OCI-LY7 (cell line): ENCODE results near the gene IL9R. TPM values are rescaled to one million over a fixed set of nuclear protein-coding genes. Genes with fewer than 3 reads are reported as not detected.

Experiments used
- BruUV-seq: library from RNA; stranded (reverse); fragments of 400-500 nt; replicated peaks from 2 replicates; lab custom pipeline; 2021; lab: Mats Ljungman, UMichigan
- CTCF ChIA-PET: fragments of 300-600 bp; sonication (Branson Sonifier 250); formaldehyde crosslinking; loops from one replicate; lab custom pipeline; 2022; ENCODE audit warnings: antibody characterized with exemption; ENCODE audit not compliant: unreplicated experiment; lab: Charles Lee
- POLR2A ChIA-PET: fragments of 300-600 bp; sonication (Branson Sonifier 250); formaldehyde crosslinking; loops from one replicate; lab custom pipeline; 2022; ENCODE audit warnings: antibody characterized with exemption; lab: Charles Lee
- DNase-seq: peaks from one replicate; pipeline ENCODE4 v3.0.0-alpha.2; 2015; ENCODE audit warnings: low spot score
- H2AFZ ChIP-seq: fragments of 200-600 bp; sonication (generic), shearing (Covaris generic); 2 replicates; pipeline ENCODE4 v1.6.1; 2014; ENCODE audit warnings: mild to moderate bottlenecking, antibody characterized with exemption, low read length, moderate library complexity
- H3K27ac ChIP-seq: fragments of 200-600 bp; sonication (generic); 2 replicates; pipeline ENCODE4 v1.5.1; 2014; ENCODE audit warnings: mixed run types, low read depth, mild to moderate bottlenecking, moderate library complexity, low read length, inconsistent platforms; ENCODE audit not compliant: poor library complexity, severe bottlenecking
- H3K36me3 ChIP-seq: fragments of 200-600 bp; sonication (generic); 2 replicates; pipeline ENCODE4 v1.6.1; 2014; ENCODE audit warnings: mild to moderate bottlenecking, antibody characterized with exemption, low read length, moderate library complexity, mixed read lengths; ENCODE audit not compliant: insufficient read depth
- H3K4me1 ChIP-seq: fragments of 200-600 bp; sonication (generic); 2 replicates; pipeline ENCODE4 v1.5.1; 2014; ENCODE audit warnings: mild to moderate bottlenecking, low read length; ENCODE audit not compliant: insufficient read depth, poor library complexity, severe bottlenecking
- H3K4me2 ChIP-seq: fragments of 200-600 bp; sonication (generic); 2 replicates; pipeline ENCODE4 v1.6.1; 2014; ENCODE audit warnings: mild to moderate bottlenecking, low read length
- H3K4me3 ChIP-seq: fragments of 200-600 bp; sonication (generic); 2 replicates; pipeline ENCODE4 v1.5.1; 2014; ENCODE audit warnings: mild to moderate bottlenecking, low read depth, low read length; ENCODE audit not compliant: poor library complexity, severe bottlenecking
- H3K79me2 ChIP-seq: fragments of 200-600 bp; sonication (generic); 2 replicates; pipeline ENCODE4 v1.6.1; 2016; ENCODE audit warnings: low read depth, mild to moderate bottlenecking, low read length, moderate library complexity, mixed read lengths; ENCODE audit not compliant: insufficient read depth
- H3K9me2 ChIP-seq: fragments of 200-600 bp; sonication (generic); 2 replicates; pipeline ENCODE4 v1.6.1; 2016; ENCODE audit warnings: mild to moderate bottlenecking, low read length, mixed read lengths; ENCODE audit not compliant: insufficient read depth
- H3K9me3 ChIP-seq: fragments of 200-600 bp; sonication (generic); 2 replicates; pipeline ENCODE4 v1.6.1; 2014; ENCODE audit warnings: mild to moderate bottlenecking, mixed run types, low read length, mixed read lengths
- H4K20me1 ChIP-seq: fragments of 200-600 bp; sonication (generic); 2 replicates; pipeline ENCODE4 v1.6.1; 2014; ENCODE audit warnings: mild to moderate bottlenecking, antibody characterized with exemption, low read length, moderate library complexity, mixed read lengths; ENCODE audit not compliant: insufficient read depth
- CTCF ChIP-seq: fragments of 200-600 bp; sonication (generic); conservative IDR thresholded peaks from 2 replicates; pipeline ENCODE4 v1.5.1; 2014; ENCODE audit warnings: mild to moderate bottlenecking, antibody characterized with exemption, low read length, moderate library complexity, mixed read lengths
- EZH2phosphoT487 ChIP-seq: fragments of 200-600 bp; sonication (generic); IDR thresholded peaks from 2 replicates; pipeline ENCODE4 v1.6.1; 2018; ENCODE audit warnings: low read depth, borderline replicate concordance, mild to moderate bottlenecking, mixed run types, antibody characterized with exemption, low read length, moderate library complexity, mixed read lengths
- intact Hi-C: fragments of 100-400 bp; cut with micrococcal nuclease; formaldehyde crosslinking; loops from one replicate; pipeline ENCODE4 v1.10.0; 2022; ENCODE audit not compliant: unreplicated experiment
- total RNA-seq, 2 experiments: library from RNA; depleted of rRNA in 1 of 2; stranded (reverse); fragments of >200 nt in 1 of 2; shearing (Covaris generic) in 1 of 2; gene quantifications; 2 replicates each; pipeline ENCODE4 v1.2.3, GENCODE V29; 2014 to 2022

The IL9R gene
- total RNA-seq, 2 experiments from 2014 or later: 1.5 to 5.1 TPM

GRCh38 chrX:156000361-156000926, 2.9 kb downstream of the IL9R start:
- Histone ChIP-seq H3K9me3 (no peaks in the 10 kb centered on the region), H3K27ac (no peak overlapping the region), H3K9me2 (no peaks in the 10 kb centered on the region), H3K36me3 (no peaks in the 10 kb centered on the region), H3K4me3 (no peak overlapping the region), H3K79me2 (no peaks in the 10 kb centered on the region), H2AFZ (no peak overlapping the region), H4K20me1 (no peaks in the 10 kb centered on the region), H3K4me2 (no peak overlapping the region), H3K4me1 (no peaks in the 10 kb centered on the region)
- no peak for DNase-seq
- TF ChIP-seq EZH2phosphoT487 (no peak), CTCF (no peak)
- ChIA-PET CTCF (no interaction called here), POLR2A (no interaction called here)
- BruUV-seq: no TSS peak
- intact Hi-C loops: no loop called here

- DNase-seq: no peak
- H3K9me2 ChIP-seq: no peaks in the 10 kb centered on the region
- H2AFZ ChIP-seq: no peak overlapping the region
- POLR2A ChIA-PET: no interaction called here
- no peak for TF ChIP-seq CTCF
- TF ChIP-seq EZH2phosphoT487: no peak
- no peak overlapping the region for H3K27ac ChIP-seq
- BruUV-seq: no TSS peak
- H3K4me1 ChIP-seq: no peaks in the 10 kb centered on the region
- intact Hi-C loops: no loop called here
- no peaks in the 10 kb centered on the region for H3K36me3 ChIP-seq
- CTCF ChIA-PET: no interaction called here
- H3K4me3 ChIP-seq: no peak overlapping the region
- no peaks in the 10 kb centered on the region for H3K79me2 ChIP-seq
- no peaks in the 10 kb centered on the region for H4K20me1 ChIP-seq
- no peaks in the 10 kb centered on the region for H3K9me3 ChIP-seq
- no peak overlapping the region for H3K4me2 ChIP-seq
Measured at GRCh38 chrX:156001001-156001666, 3.6 kb downstream of the IL9R start.

- CTCF ChIA-PET: no interaction called here
- H3K4me2 ChIP-seq: no peak overlapping the region
- no peak for DNase-seq
Measured at GRCh38 chrX:156001667-156002021, 4.1 kb downstream of the IL9R start.

More at GRCh38 chrX:156001667-156002021, 4.1 kb downstream of the IL9R start:
- no peaks in the 10 kb centered on the region for H3K36me3 ChIP-seq
- H2AFZ ChIP-seq: no peak overlapping the region
- no peaks in the 10 kb centered on the region for H3K4me1 ChIP-seq
- no TSS peak for BruUV-seq
- H3K9me2 ChIP-seq: no peaks in the 10 kb centered on the region
- no peaks in the 10 kb centered on the region for H4K20me1 ChIP-seq
- TF ChIP-seq EZH2phosphoT487 (no peak), CTCF (no peak)
- H3K9me3 ChIP-seq: no peaks in the 10 kb centered on the region
- no peak overlapping the region for H3K4me3 ChIP-seq
- POLR2A ChIA-PET: no interaction called here
- H3K27ac ChIP-seq: no peak overlapping the region
- no peaks in the 10 kb centered on the region for H3K79me2 ChIP-seq
- intact Hi-C loops: no loop called here
